GM13976 (cell line): Measurements from ENCODE around the gene NTM.

Experiments used
- DNase-seq: peaks from one replicate; pipeline ENCODE4 v3.0.0; 2012; ENCODE audit warnings: low spot score
- in situ Hi-C: fragments of 300-500 bp; cut with MboI; formaldehyde crosslinking; loops from one replicate; pipeline ENCODE4 v1.12.0; 2022; ENCODE audit warnings: low sequenced_read_pairs, mixed read lengths, inconsistent platforms; ENCODE audit not compliant: unreplicated experiment
- TF ChIP-seq, protein P1 (sequence below): IDR thresholded peaks from 2 replicates; pipeline ENCODE4 v1.5.1; 2012; ENCODE audit warnings: borderline replicate concordance, mild to moderate bottlenecking; ENCODE audit not compliant: insufficient read depth; ENCODE audit errors: extremely low read depth, missing control alignments, control extremely low read depth

NTM gene

GRCh38 chr11:132131961-132132360, 761.5 kb downstream of the NTM start:
- DNase-seq, result no peak
- in situ Hi-C loops, result no loop called here
- TF ChIP-seq, protein P1, sequence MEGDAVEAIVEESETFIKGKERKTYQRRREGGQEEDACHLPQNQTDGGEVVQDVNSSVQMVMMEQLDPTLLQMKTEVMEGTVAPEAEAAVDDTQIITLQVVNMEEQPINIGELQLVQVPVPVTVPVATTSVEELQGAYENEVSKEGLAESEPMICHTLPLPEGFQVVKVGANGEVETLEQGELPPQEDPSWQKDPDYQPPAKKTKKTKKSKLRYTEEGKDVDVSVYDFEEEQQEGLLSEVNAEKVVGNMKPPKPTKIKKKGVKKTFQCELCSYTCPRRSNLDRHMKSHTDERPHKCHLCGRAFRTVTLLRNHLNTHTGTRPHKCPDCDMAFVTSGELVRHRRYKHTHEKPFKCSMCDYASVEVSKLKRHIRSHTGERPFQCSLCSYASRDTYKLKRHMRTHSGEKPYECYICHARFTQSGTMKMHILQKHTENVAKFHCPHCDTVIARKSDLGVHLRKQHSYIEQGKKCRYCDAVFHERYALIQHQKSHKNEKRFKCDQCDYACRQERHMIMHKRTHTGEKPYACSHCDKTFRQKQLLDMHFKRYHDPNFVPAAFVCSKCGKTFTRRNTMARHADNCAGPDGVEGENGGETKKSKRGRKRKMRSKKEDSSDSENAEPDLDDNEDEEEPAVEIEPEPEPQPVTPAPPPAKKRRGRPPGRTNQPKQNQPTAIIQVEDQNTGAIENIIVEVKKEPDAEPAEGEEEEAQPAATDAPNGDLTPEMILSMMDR, result no peak

GRCh38 chr11:132134322-132134721, 763.9 kb downstream of the NTM start:
- DNase-seq, result no peak
- in situ Hi-C loops, result no loop called here
- TF ChIP-seq, protein P1, result no peak

- DNase-seq, result no peak
- TF ChIP-seq, protein P1, result no peak
- in situ Hi-C loops, result no loop called here
Measured at GRCh38 chr11:132137289-132137980, 767.0 kb downstream of the NTM start.

- DNase-seq, result no peak
- TF ChIP-seq, protein P1, result no peak
- in situ Hi-C loops, result no loop called here
Measured at GRCh38 chr11:132137981-132138313, 767.5 kb downstream of the NTM start.

DNA sequence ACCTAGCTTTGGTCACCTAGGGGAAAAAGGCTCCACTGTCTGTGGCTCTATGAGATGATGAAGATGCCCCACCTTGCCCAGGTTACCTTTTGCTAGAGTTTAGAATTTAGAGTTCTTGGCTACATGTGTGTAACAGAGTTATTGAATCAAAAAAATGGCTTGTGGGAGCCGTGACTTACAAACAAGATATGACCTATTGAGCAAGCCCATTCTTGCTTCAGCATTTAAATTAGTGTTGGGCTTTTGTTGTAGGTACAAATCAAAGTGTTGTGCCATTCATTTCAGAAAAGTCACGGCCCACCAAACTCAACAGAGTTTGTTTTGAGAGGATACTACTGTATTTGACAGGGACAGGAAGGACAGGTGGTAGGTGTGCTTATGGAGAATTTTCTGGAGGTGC, 768.8 kb downstream of the NTM start:
- TF ChIP-seq, protein P1, result no peak
- no peak for DNase-seq
- in situ Hi-C loops, result no loop called here

DNA sequence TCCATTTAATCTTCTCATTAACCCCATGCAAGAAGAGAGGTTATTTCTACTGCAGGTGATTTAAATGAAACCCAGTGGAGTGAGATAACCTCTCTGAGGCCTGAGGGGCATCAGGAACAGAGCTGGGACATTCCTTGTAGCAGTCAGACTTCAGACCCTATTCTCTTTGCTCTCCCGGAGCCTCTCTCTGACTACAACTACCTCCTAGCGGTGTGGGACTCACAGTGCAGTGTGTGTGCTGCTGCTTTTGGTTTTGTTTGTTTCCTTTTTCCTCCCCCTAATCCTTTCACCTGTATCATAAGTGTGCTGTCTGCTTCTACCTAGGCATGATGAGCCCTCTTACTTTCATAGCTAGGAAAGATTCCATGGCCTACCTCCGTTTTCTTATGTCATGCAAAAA, 769.6 kb downstream of the NTM start:
- TF ChIP-seq, protein P1, result no peak
- in situ Hi-C loops, result no loop called here
- DNase-seq, result no peak

GRCh38 chr11:132142121-132142520, 771.7 kb downstream of the NTM start:
- in situ Hi-C loops, result no loop called here
- TF ChIP-seq, protein P1, result no peak
- DNase-seq, result no peak
